Thyroid gland (tissue), 4 donors: Measurements from ENCODE around the gene ESRP2. TPM values are rescaled to one million over a fixed set of nuclear protein-coding genes. Genes with fewer than 3 reads are reported as not detected.
A peak's percentile ranks its signal among the peaks of the same experiment; 100 is the strongest.

ENCODE experiments used
- DNase-seq, 2 donors: peaks; one replicate each; pipeline ENCODE4 v3.0.0-alpha.2; 2019
- H3K27ac ChIP-seq, 3 donors: fragments of 200-600 bp; sonication (generic); 1 replicate in 2 of 3; 2 replicates in 1 of 3; pipeline ENCODE4 v1.5.1; 2016 to 2019; ENCODE audit warnings: mild to moderate bottlenecking in 1 of 3, moderate library complexity in 1 of 3
- H3K27me3 ChIP-seq: fragments of 200-600 bp; sonication (generic); one replicate; pipeline ENCODE4 v1.5.1; 2019
- H3K36me3 ChIP-seq, 2 donors: fragments of 200-600 bp; sonication (generic); one replicate each; pipeline ENCODE4 v1.5.1; 2016 to 2019
- H3K4me1 ChIP-seq, 2 donors: fragments of 200-600 bp; sonication (generic); one replicate each; pipeline ENCODE4 v1.5.1; 2017 to 2019
- H3K4me3 ChIP-seq, 3 donors: fragments of 200-600 bp; sonication (generic); replicated peaks in 1 of 3; 1 replicate in 2 of 3; 2 replicates in 1 of 3; pipeline ENCODE4 v1.5.1; 2016; ENCODE audit warnings: mild to moderate bottlenecking in 1 of 3
- H3K9me3 ChIP-seq: fragments of 200-600 bp; sonication (generic); one replicate; pipeline ENCODE4 v1.5.1; 2017
- CTCF ChIP-seq, 6 experiments: fragments of 200-600 bp in 3 of 6; fragments of 450-650 bp in 3 of 6; sonication (generic) in 3 of 6; IDR thresholded peaks; one replicate each; pipeline ENCODE4 v1.5.1; 2016 to 2019; ENCODE audit warnings: antibody characterized with exemption in 6 of 6, mild to moderate bottlenecking in 2 of 6, inconsistent platforms in 1 of 6, moderate library complexity in 1 of 6
- POLR2A ChIP-seq, 2 donors: fragments of 450-650 bp; IDR thresholded peaks; one replicate each; pipeline ENCODE4 v1.6.1; 2017; ENCODE audit warnings: antibody characterized with exemption in 2 of 2, mild to moderate bottlenecking in 2 of 2, moderate library complexity in 1 of 2
- WGBS, 2 donors: methylation state at CpG; one replicate each; pipeline ENCODE4 v1.1.5; 2017; 5-methylcytosine and 5-hydroxymethylcytosine counted together
- intact Hi-C: fragments of 100-400 bp; cut with DNase I; formaldehyde crosslinking; loops from one replicate; pipeline ENCODE4 v1.15.1; 2023
- total RNA-seq, 4 donors: library from RNA; depleted of rRNA; stranded (reverse); fragments of >200 nt; gene quantifications; one replicate each; pipeline ENCODE4 v1.2.3, GENCODE V29; 2016

The ESRP2 gene
- total RNA-seq, 4 donors from 2014 or later = 42.9 to 86.9 (median 50.5) TPM

GRCh38 chr16:68282064-68282452, 46.1 kb upstream of the ESRP2 start:
- Histone ChIP-seq H3K27ac (peak overlapping the region in 2 of 3 donors; percentile 51 to 68), H3K27me3 (no peaks in the 10 kb centered on the region), H3K36me3 (peaks cover 0 to 9% of the 10 kb centered on the region in 2 donors), H3K4me1 (peaks cover 11 to 69% of the 10 kb centered on the region in 2 donors), H3K4me3 (no peak overlapping the region), H3K9me3 (no peaks in the 10 kb centered on the region)
- intact Hi-C loops = no loop called here
- no peak for DNase-seq
- 70 to 80% methylated on average over 4 of the region's 4 CpGs for WGBS, 2 donors
- TF ChIP-seq CTCF (IDR thresholded peaks at IDR 0.05) (no peak), POLR2A (IDR thresholded peaks at IDR 0.05) (no peak)

GRCh38 chr16:68281368-68282063, 45.6 kb upstream of the ESRP2 start:
- Histone ChIP-seq H3K4me3 (no peak overlapping the region), H3K27ac (peak overlapping the region in 2 of 3 donors; percentile 51 to 68), H3K4me1 (peaks cover 16 to 72% of the 10 kb centered on the region in 2 donors), H3K36me3 (peaks cover 0 to 7% of the 10 kb centered on the region in 2 donors), H3K9me3 (no peaks in the 10 kb centered on the region), H3K27me3 (no peaks in the 10 kb centered on the region)
- TF ChIP-seq CTCF (IDR thresholded peaks at IDR 0.05) (no peak), POLR2A (IDR thresholded peaks at IDR 0.05) (no peak)
- WGBS, 2 donors = 86 to 91% methylated on average over 4 of the region's 4 CpGs
- no peak for DNase-seq
- intact Hi-C loops = no loop called here

- no peak for DNase-seq
- TF ChIP-seq POLR2A (IDR thresholded peaks at IDR 0.05) (no peak), CTCF (IDR thresholded peaks at IDR 0.05) (no peak)
- 96 to 97% methylated on average over 13 of the region's 13 CpGs for WGBS, 2 donors
- peak overlapping the region in 2 of 3 donors; percentile 51 to 77 for H3K27ac ChIP-seq
- peaks cover 29 to 76% of the 10 kb centered on the region in 2 donors for H3K4me1 ChIP-seq
- H3K9me3 ChIP-seq = no peaks in the 10 kb centered on the region
- H3K36me3 ChIP-seq = peaks cover 4 to 8% of the 10 kb centered on the region in 2 donors
- no peaks in the 10 kb centered on the region for H3K27me3 ChIP-seq
- H3K4me3 ChIP-seq = no peak overlapping the region
- intact Hi-C loops = no loop called here
These were observed 44.0 kb upstream of the ESRP2 start for GRCh38 chr16:68279726-68280558.

GRCh38 chr16:68276223-68276622, 40.3 kb upstream of the ESRP2 start:
- TF ChIP-seq CTCF (IDR thresholded peaks at IDR 0.05) (peak in 1 of 6 experiments; percentile 17), POLR2A (IDR thresholded peaks at IDR 0.05) (no peak)
- intact Hi-C loops = no loop called here
- H3K9me3 ChIP-seq = no peaks in the 10 kb centered on the region
- 41 to 46% methylated on average over 3 of the region's 3 CpGs for WGBS, 2 donors
- no peak for DNase-seq
- peaks cover 56 to 94% of the 10 kb centered on the region in 2 donors for H3K4me1 ChIP-seq
- H3K27ac ChIP-seq = peak overlapping the region; percentile 91 to 95 (median 93)
- H3K27me3 ChIP-seq = no peaks in the 10 kb centered on the region
- no peak overlapping the region for H3K4me3 ChIP-seq
- H3K36me3 ChIP-seq = peaks cover 12 to 17% of the 10 kb centered on the region in 2 donors
